Upper lobe of right lung (tissue), 1 donor: ENCODE results near the gene TMEM203. TPM values are rescaled to one million over a fixed set of nuclear protein-coding genes. Genes with fewer than 3 reads are reported as not detected.
A peak's percentile ranks its signal among the peaks of the same experiment; 100 is the strongest.
"Not testable (repeated sequence)": the region's sequence is repeated elsewhere in the genome, so short reads cannot be mapped to it uniquely, and the experiment has no call there.

Experiments used
- ATAC-seq: fragments of 200-7000 bp; cut with Tn5 transposase; one replicate; pipeline ENCODE4 v1.9.1; 2020; ENCODE audit warnings: mild to moderate bottlenecking, moderate library complexity
- DNase-seq: peaks from one replicate; pipeline ENCODE4 v3.0.0-alpha.2; 2020
- H3K27ac ChIP-seq: fragments of 200-600 bp; one replicate; pipeline ENCODE4 v1.8.0; 2022
- H3K27me3 ChIP-seq: fragments of 200-600 bp; one replicate; pipeline ENCODE4 v1.8.0; 2022; ENCODE audit warnings: mild to moderate bottlenecking
- H3K36me3 ChIP-seq: fragments of 200-600 bp; one replicate; pipeline ENCODE4 v1.8.0; 2022
- H3K4me1 ChIP-seq: fragments of 200-600 bp; one replicate; pipeline ENCODE4 v1.8.0; 2022
- H3K4me3 ChIP-seq: fragments of 200-600 bp; one replicate; pipeline ENCODE4 v1.8.0; 2022; ENCODE audit warnings: mild to moderate bottlenecking
- H3K9me3 ChIP-seq: fragments of 200-600 bp; one replicate; pipeline ENCODE4 v1.8.0; 2022
- CTCF ChIP-seq: fragments of 200-600 bp; IDR thresholded peaks from one replicate; pipeline ENCODE4 v1.8.0; 2022; ENCODE audit warnings: antibody characterized with exemption
- intact Hi-C: fragments of 100-400 bp; cut with DNase I; formaldehyde crosslinking; loops from one replicate; pipeline ENCODE4 v1.11.0; 2022
- total RNA-seq: library from RNA; stranded (reverse); fragmentation: NEBNext Ultra II Directional; extraction: Animal tissue kit (Norgen Biotek cat#: 25700); gene quantifications from one replicate; pipeline ENCODE4 v1.2.1, GENCODE V29; 2021
- donor health status: DM: no; HTN: yes; CAD: no; lungs with severe emphysema.

Gene TMEM203
- total RNA-seq, 1 donor from 2014 or later: 28.7 TPM

GRCh38 chr9:137245450-137246421 lies 40.3 kb upstream of the TMEM203 start:
- Histone ChIP-seq H3K36me3 (peaks cover 21% of the 10 kb centered on the region), H3K4me3 (no peak overlapping the region), H3K4me1 (peaks cover 30% of the 10 kb centered on the region), H3K27me3 (no peaks in the 10 kb centered on the region), H3K27ac (no peak overlapping the region), H3K9me3 (no peaks in the 10 kb centered on the region)
- ATAC-seq: no peak
- intact Hi-C loops: no loop called here
- no peak for DNase-seq
- TF ChIP-seq CTCF: no peak

GRCh38 chr9:137244486-137245449 lies 39.3 kb upstream of the TMEM203 start:
- no peak for TF ChIP-seq CTCF
- intact Hi-C loops: no loop called here
- H3K4me3 ChIP-seq: no peak overlapping the region
- ATAC-seq: no peak
- DNase-seq: no peak
- H3K9me3 ChIP-seq: no peaks in the 10 kb centered on the region
- H3K4me1 ChIP-seq: peaks cover 33% of the 10 kb centered on the region
- no peak overlapping the region for H3K27ac ChIP-seq
- no peaks in the 10 kb centered on the region for H3K27me3 ChIP-seq
- H3K36me3 ChIP-seq: peaks cover 21% of the 10 kb centered on the region

- Histone ChIP-seq H3K36me3 (peaks cover 21% of the 10 kb centered on the region), H3K4me3 (no peak overlapping the region), H3K27me3 (no peaks in the 10 kb centered on the region), H3K27ac (no peak overlapping the region), H3K9me3 (no peaks in the 10 kb centered on the region), H3K4me1 (peaks cover 43% of the 10 kb centered on the region)
- no peak for ATAC-seq
- intact Hi-C loops: no loop called here
- no peak for TF ChIP-seq CTCF
- DNase-seq: no peak
These were observed 38.4 kb upstream of the TMEM203 start for GRCh38 chr9:137243626-137244485.

- H3K27me3 ChIP-seq, H3K27ac ChIP-seq, intact Hi-C loops, ATAC-seq, H3K4me3 ChIP-seq, H3K9me3 ChIP-seq, DNase-seq: not testable (repeated sequence)
- Histone ChIP-seq H3K36me3 (peaks cover 21% of the 10 kb centered on the region), H3K4me1 (peaks cover 45% of the 10 kb centered on the region)
These were observed 37.8 kb upstream of the TMEM203 start for GRCh38 chr9:137243266-137243625.

- DNase-seq: no peak
- Histone ChIP-seq H3K4me1 (peaks cover 44% of the 10 kb centered on the region), H3K36me3 (peaks cover 21% of the 10 kb centered on the region), H3K27me3 (no peaks in the 10 kb centered on the region), H3K4me3 (peak overlapping the region; percentile 92), H3K27ac (peak overlapping the region; percentile 86), H3K9me3 (no peaks in the 10 kb centered on the region)
- no peak for ATAC-seq
- intact Hi-C loops: no loop called here
- no peak for TF ChIP-seq CTCF
These were observed 37.1 kb upstream of the TMEM203 start for GRCh38 chr9:137242269-137243203.
